Mesothelial cell of epicardium (in vitro differentiated cells): ENCODE measurements around the gene MYL10. TPM values are rescaled to one million over a fixed set of nuclear protein-coding genes. Genes with fewer than 3 reads are reported as not detected.

ENCODE experiments used
- DNase-seq, 2 experiments: peaks; one replicate each; pipeline ENCODE4 v3.0.0; 2021; ENCODE audit warnings: low spot score in 2 of 2; ENCODE audit not compliant: unreplicated experiment in 2 of 2
- H3K27ac Mint-ChIP-seq: 2 replicates; pipeline ENCODE4 v1.8.0; 2021; ENCODE audit warnings: mixed read lengths
- H3K27me3 Mint-ChIP-seq: 2 replicates; pipeline ENCODE4 v1.8.0; 2021; ENCODE audit warnings: low read depth, mixed read lengths
- H3K36me3 Mint-ChIP-seq: 2 replicates; pipeline ENCODE4 v1.8.0; 2021; ENCODE audit warnings: mixed read lengths
- H3K4me1 Mint-ChIP-seq: 2 replicates; pipeline ENCODE4 v1.8.0; 2021; ENCODE audit warnings: mixed read lengths
- H3K4me3 Mint-ChIP-seq: 2 replicates; pipeline ENCODE4 v1.8.0; 2021; ENCODE audit warnings: mild to moderate bottlenecking, moderate library complexity, mixed read lengths
- H3K9me3 Mint-ChIP-seq: 2 replicates; pipeline ENCODE4 v1.8.0; 2021; ENCODE audit warnings: mixed read lengths
- CTCF ChIP-seq: fragments of 200-600 bp; sonication (generic); IDR thresholded peaks from one replicate; pipeline ENCODE4 v1.5.0; 2021; ENCODE audit warnings: antibody characterized with exemption; ENCODE audit not compliant: unreplicated experiment
- total RNA-seq: library from RNA; stranded (reverse); gene quantifications from 3 replicates; pipeline ENCODE4 v1.2.1, GENCODE V29; 2021

Gene MYL10
- total RNA-seq, 1 donor from 2014 or later = not detected

- no peak overlapping the region for H3K4me3 Mint-ChIP-seq
- no peaks in the 10 kb centered on the region for H3K9me3 Mint-ChIP-seq
- no peaks in the 10 kb centered on the region for H3K36me3 Mint-ChIP-seq
- peaks cover 53% of the 10 kb centered on the region for H3K4me1 Mint-ChIP-seq
- TF ChIP-seq CTCF = no peak
- DNase-seq = peak in 1 of 2 experiments; percentile 36
- H3K27ac Mint-ChIP-seq = peak overlapping the region; percentile 71
- H3K27me3 Mint-ChIP-seq = peaks cover 36% of the 10 kb centered on the region
These were observed 40.0 kb downstream of the MYL10 start for GRCh38 chr7:101589052-101589451.

GRCh38 chr7:101588131-101588935 lies 40.8 kb downstream of the MYL10 start:
- Mint-ChIP-seq H3K36me3 (no peaks in the 10 kb centered on the region), H3K9me3 (peaks cover 3% of the 10 kb centered on the region), H3K27me3 (peaks cover 29% of the 10 kb centered on the region), H3K27ac (peak overlapping the region; percentile 28), H3K4me3 (no peak overlapping the region), H3K4me1 (peaks cover 53% of the 10 kb centered on the region)
- peak in 1 of 2 experiments; percentile 34 for DNase-seq
- TF ChIP-seq CTCF = no peak

- peaks cover 18% of the 10 kb centered on the region for H3K27me3 Mint-ChIP-seq
- H3K27ac Mint-ChIP-seq = peak overlapping the region; percentile 53
- peak in 1 of 2 experiments; percentile 29 for DNase-seq
- H3K36me3 Mint-ChIP-seq = no peaks in the 10 kb centered on the region
- peaks cover 53% of the 10 kb centered on the region for H3K4me1 Mint-ChIP-seq
- H3K9me3 Mint-ChIP-seq = peaks cover 9% of the 10 kb centered on the region
- H3K4me3 Mint-ChIP-seq = no peak overlapping the region
- no peak for TF ChIP-seq CTCF
These were observed 42.0 kb downstream of the MYL10 start for GRCh38 chr7:101586906-101587677.

GRCh38 chr7:101586078-101586905 lies 42.8 kb downstream of the MYL10 start:
- Mint-ChIP-seq H3K27ac (peak overlapping the region; percentile 53), H3K4me3 (no peak overlapping the region), H3K36me3 (no peaks in the 10 kb centered on the region)

More at GRCh38 chr7:101586078-101586905, 42.8 kb downstream of the MYL10 start:
- DNase-seq = peak in 1 of 2 experiments; percentile 39
- TF ChIP-seq CTCF = no peak
- Mint-ChIP-seq H3K9me3 (peaks cover 9% of the 10 kb centered on the region), H3K4me1 (peaks cover 55% of the 10 kb centered on the region), H3K27me3 (peaks cover 18% of the 10 kb centered on the region)
